Ammon's horn (tissue), 1 donor: ENCODE measurements around the gene CCDC89.
A peak's percentile ranks its signal among the peaks of the same experiment; 100 is the strongest.
"Not testable (repeated sequence)": the region's sequence is repeated elsewhere in the genome, so short reads cannot be mapped to it uniquely, and the experiment has no call there.

Source experiments
- DNase-seq: peaks from one replicate; pipeline ENCODE4 v3.0.0-alpha.2; 2016; ENCODE audit warnings: low spot score

Gene CCDC89

DNA sequence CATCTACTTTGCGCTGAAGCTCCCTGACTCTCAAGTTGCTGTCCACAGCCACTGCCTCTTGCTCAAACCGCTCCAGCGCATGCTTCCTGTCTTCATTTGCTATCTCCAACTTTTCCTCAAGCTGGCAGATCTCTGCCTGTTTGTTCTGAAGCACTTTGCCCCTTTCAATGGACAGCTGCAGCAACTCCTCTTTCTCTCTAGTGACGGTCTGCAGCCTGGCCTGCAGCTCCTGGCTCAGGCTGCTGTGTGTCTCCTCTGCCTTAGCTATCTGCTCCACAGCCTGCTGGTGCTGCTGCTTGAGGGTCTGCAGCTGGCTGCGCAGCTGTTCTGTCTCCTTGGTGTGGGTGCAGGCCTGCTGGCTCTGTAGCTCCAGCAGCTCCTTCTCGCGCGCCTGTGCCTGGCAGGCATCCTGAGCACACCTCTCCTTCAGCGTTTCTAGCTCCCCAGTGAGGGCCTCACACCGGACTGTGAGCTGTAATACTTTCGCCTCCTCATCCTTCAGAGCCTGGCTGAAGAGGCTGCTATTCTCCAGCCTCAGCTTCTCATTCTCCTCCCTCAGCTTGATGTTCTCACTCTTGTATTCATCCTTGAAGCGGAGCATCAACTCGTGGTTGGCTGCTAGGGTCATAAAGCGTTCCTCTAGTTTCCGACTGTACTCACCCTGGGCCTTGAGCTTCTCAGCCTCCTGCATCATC is 723 bp downstream of the CCDC89 start:
- no peak for DNase-seq

- DNase-seq = peak; percentile 79
Observed at GRCh38 chr11:85682330-85683305, 3.4 kb downstream of the CCDC89 start.

DNA sequence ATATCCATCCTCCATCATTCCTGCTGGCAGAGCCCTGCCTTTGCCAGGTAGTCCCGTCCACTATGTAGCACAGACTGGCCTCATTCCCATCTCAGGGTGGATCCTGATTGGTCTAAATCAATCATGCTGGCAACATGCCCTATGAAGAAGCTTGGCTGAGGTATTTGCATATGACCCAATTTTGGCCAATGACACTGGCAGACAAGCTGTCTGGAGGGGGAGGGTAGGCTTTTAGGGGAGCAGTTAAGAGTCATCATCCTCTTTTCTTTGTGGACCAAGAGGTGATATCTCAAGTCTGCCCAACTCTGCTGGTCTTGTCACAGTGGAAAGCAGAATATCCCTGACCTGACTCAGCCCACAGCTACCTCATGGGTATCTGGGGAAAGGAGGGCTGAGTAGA is 5.1 kb downstream of the CCDC89 start:
- no peak for DNase-seq

DNA sequence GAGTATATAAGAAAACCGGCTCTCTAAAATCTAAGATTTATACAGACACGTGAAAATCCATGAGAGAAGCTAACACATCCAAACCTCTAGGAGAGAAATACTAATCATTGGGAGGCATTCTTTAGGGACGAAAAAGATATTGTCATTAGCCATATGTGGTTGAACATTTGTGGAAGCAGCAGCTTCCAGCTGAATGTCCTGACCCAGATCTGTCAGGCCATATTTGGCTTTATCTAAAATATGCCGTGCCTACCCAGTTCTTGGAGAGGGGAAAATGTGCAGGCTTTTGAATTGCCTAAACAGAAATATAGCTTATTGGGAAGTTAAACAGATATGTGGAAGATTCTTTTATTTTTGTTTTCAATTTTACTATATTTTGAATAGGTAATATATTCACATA is 6.4 kb downstream of the CCDC89 start:
- DNase-seq = no peak

GRCh38 chr11:85673393-85673792 is 12.6 kb downstream of the CCDC89 start:
- DNase-seq = no peak

DNA sequence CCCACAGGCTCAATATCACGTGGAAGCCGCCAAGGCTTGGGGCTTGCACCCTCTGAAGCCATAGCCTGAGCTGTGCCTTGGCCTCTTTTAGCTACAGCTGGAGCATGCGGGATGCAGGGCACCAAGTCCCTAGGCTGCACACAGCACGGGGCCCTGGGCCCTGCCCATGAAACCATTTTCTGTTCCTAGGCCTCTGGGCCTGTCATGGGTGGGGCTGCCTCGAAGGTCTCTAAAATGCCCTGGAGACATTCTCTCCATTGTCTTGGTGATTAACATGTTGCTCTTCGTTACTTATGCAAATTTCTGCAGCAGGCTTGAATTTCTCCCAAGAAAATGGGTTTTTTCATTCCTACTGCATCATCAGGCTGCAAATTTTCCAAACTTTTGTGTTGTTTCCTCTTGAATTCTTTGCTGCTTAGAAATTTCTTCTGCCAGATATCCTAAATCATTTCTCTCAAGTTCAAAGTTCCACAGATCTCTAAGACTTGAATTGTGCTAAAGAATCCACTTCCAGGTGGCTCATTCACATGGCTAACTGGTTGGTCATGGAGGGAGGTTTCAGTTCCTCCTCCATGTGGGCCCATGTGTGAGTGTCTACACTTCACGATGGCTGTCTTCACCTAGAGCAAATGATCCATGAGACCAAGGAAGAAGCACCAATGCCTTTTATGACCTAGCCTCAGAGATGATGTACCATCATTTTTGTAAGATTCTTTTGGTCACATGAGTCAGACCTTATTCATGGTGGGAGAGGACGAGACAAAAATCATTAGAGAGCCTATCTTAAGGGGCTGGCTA is 13.7 kb downstream of the CCDC89 start:
- DNase-seq = no peak

GRCh38 chr11:85670949-85671663 is 14.9 kb downstream of the CCDC89 start:
- DNase-seq = not testable (repeated sequence)

DNA sequence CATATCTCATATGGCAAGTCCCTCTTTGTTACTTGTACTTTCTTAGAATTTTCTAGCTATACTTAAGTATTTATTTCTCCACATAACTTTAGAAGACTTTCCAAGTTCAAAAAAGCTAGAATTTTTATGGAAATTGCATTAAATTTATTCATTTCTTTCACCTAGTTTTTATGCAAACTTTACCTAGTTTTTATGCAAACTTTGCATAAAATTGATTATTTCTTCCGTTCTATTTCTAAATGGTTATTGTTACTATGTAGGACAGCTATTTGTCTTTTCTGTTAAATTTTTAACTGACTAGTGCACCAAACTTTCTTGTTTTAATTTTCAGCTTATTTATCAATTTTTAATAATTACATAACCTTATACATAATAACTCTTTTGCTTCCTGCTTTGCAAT is 17.8 kb downstream of the CCDC89 start:
- DNase-seq = no peak

- no peak for DNase-seq
Observed at GRCh38 chr11:85666687-85667086, 19.3 kb downstream of the CCDC89 start.

GRCh38 chr11:85665733-85666132 is 20.3 kb downstream of the CCDC89 start:
- no peak for DNase-seq

DNA sequence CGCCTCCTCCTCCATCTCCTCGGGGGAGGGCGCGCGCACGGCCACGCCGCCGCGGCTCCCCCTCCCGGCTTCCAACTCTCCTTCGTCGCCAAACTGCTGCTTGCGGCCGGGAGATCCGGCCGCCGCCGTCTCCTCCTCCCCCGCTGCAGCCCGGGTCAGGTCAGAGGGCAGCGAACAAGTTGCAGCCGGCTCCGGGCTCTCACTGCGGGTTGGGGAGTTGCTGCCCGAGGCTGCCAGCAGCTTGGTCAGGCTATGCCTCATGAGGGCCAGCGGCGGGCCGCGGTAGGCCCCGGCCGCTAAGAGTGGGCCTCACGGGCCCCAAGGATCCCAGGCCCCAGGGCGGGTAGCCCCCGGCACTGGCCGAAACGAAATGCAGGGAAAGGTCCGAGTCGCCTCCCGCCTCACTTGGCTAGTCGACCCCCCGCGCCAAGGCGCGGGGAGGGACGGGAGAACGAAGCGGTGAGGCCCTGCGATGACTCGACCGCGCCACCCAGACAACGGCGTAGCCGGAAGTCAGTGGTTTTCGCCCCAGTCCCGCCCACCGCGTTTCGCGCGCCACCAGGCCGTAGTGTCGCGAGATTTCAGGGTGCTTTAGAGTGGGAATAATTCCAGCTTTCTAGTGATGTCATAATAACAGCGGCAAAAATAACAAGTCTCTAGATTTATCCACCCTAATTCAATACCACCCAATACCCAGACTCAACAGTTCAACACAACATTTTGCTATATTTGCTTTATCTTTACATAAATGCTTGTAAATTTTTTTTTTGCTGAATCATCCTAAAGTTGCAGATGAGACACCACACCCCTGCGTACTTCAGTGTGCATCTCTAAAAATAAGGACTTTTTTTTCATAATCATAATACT is 21.1 kb downstream of the CCDC89 start, which contains the start of gene CREBZF:
CREBZF (minus strand) TSS at position 515 of the 867 bp plus-strand sequence; CDS start at position 261, 254 bp downstream.
- DNase-seq = peak; percentile 96

GRCh38 chr11:85663753-85664614 is 22.0 kb downstream of the CCDC89 start:
- peak; percentile 85 for DNase-seq

GRCh38 chr11:85663080-85663752 is 22.8 kb downstream of the CCDC89 start:
- no peak for DNase-seq

GRCh38 chr11:85661972-85662664 is 23.9 kb downstream of the CCDC89 start:
- DNase-seq = no peak

- no peak for DNase-seq
Observed at GRCh38 chr11:85658180-85658579, 27.8 kb downstream of the CCDC89 start.

DNA sequence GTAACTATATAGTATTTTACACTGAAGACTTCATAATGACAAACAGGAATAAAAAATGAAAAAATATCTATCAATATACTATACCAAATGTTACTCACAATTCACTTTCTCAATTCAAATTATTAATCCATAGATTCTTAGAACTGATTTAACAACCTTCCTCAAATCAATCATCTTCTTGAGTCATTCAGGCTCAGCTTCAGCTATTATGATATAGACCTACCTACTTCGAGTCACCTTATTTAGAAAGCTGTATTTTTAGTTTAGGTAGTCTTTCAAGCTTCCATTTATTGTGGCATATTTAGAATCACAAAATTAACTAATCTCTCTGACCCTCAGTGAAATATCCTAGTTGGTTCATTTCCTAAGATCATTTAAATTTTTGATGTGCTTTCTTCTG is 29.2 kb downstream of the CCDC89 start:
- DNase-seq = no peak

DNA sequence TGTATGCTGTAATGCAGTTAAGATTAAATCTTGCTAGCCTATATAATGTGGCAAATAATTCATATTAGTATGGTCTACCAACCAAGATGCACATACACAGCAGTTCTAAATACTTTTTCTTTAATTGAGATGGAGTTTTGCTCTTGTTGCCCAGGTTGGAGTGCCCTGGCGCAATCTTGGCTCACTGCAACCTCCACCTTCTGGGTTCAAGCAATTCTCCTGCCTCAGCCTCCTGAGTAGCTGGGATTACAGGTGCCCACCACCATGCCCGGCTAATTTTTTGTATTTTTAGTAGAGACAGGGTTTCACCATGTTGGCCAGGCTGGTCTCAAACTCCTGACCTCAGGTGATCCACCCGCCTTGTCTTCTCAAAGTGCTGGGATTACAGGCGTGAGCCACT is 31.7 kb downstream of the CCDC89 start:
- DNase-seq = not testable (repeated sequence)

DNA sequence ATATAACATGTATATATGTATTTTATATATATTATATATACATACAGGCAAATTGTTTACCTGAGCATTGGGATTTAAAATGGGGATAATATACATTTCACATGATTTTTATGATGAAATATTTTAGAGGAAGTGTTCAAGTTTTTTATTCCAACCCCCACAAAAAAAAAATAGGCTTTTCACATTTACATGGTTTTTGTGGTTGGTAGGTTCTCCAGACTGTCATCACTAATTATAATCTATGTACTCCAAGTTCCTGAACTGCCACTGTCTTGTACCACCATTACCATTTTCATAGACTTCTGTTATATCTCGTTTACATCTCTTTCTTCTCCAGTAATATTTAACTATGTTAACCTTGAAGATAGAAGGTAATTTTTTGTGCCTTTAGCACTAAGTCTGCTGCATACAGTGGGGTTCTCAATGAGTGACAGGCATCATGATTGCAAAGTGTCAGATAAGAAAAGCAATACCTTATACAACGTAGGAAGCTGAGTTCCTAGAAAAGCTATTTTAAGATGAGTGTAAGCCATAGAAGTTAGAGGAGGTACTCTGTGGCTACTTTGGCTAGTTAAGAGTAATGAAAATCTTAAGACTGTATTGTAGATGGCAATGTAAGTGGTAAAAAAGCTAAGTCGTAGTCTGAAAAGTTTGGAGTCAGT is 33.1 kb downstream of the CCDC89 start:
- DNase-seq = no peak
